Fibroblast of lung (primary cell): ENCODE results near the gene SLC37A1.

Experiments used
- EZH2 ChIP-seq: IDR thresholded peaks from 2 replicates; pipeline ENCODE4 v1.5.1; 2012; ENCODE audit warnings: low read length, control low read depth, mild to moderate bottlenecking; ENCODE audit errors: missing control alignments
- TF ChIP-seq, protein P1 (sequence below), 2 donors: IDR thresholded peaks in 1 of 2; conservative IDR thresholded peaks in 1 of 2; 1 replicate in 1 of 2; 2 replicates in 1 of 2; pipeline ENCODE4 v1.5.1; 2011 to 2012; ENCODE audit warnings: low read length in 2 of 2, control low read depth in 1 of 2, inconsistent platforms in 1 of 2, low read depth in 1 of 2, mild to moderate bottlenecking in 1 of 2

DNA sequence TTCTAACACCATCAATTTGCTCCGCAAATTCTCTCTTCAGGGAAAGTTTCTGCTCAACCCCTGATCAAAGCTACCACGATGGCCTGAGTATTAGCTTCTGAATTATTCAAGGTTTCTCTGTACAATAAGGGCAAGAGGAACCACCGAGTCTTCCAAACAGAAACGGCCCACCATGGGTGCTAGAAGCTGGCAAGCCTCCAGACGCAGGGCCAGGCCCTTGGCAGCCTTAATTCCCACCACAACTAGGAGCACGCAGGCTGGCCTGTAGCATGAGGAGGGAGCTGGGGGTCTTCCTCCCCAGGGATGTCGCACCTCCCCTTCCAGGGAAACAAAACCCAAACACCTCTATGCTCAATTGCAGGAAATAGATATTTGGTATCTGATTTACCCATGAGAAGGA, 28.7 kb upstream of the SLC37A1 start:
- TF ChIP-seq, protein P1, sequence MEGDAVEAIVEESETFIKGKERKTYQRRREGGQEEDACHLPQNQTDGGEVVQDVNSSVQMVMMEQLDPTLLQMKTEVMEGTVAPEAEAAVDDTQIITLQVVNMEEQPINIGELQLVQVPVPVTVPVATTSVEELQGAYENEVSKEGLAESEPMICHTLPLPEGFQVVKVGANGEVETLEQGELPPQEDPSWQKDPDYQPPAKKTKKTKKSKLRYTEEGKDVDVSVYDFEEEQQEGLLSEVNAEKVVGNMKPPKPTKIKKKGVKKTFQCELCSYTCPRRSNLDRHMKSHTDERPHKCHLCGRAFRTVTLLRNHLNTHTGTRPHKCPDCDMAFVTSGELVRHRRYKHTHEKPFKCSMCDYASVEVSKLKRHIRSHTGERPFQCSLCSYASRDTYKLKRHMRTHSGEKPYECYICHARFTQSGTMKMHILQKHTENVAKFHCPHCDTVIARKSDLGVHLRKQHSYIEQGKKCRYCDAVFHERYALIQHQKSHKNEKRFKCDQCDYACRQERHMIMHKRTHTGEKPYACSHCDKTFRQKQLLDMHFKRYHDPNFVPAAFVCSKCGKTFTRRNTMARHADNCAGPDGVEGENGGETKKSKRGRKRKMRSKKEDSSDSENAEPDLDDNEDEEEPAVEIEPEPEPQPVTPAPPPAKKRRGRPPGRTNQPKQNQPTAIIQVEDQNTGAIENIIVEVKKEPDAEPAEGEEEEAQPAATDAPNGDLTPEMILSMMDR (conservative IDR thresholded peaks at IDR 0.05 in 1 of 2, IDR thresholded peaks at IDR 0.05 in 1 of 2; ENCODE audit: low read depth in 1 of 2, low read length in 2 of 2), result no peak
- TF ChIP-seq EZH2, result no peak
